Trophoblast cell (in vitro differentiated cells and primary cell): Measurements from ENCODE around the gene RTL10.

Experiments used
- DNase-seq, 2 donors: peaks; one replicate each; pipeline ENCODE4 v3.0.0-alpha.2; 2016
- H2AFZ ChIP-seq: 2 replicates; pipeline ENCODE4 v1.6.1; 2013; ENCODE audit warnings: low read length, moderate library complexity, mild to moderate bottlenecking; ENCODE audit not compliant: insufficient read depth, poor library complexity
- H2AK5ac ChIP-seq: 2 replicates; pipeline ENCODE4 v1.6.1; 2013; ENCODE audit warnings: mild to moderate bottlenecking, low read length
- H2BK120ac ChIP-seq: 2 replicates; pipeline ENCODE4 v1.6.1; 2013; ENCODE audit warnings: low read length, mild to moderate bottlenecking, moderate library complexity; ENCODE audit not compliant: insufficient read depth, poor library complexity
- H2BK12ac ChIP-seq: 2 replicates; pipeline ENCODE4 v1.6.1; 2013; ENCODE audit warnings: mild to moderate bottlenecking, low read length, moderate library complexity
- H2BK5ac ChIP-seq: 2 replicates; pipeline ENCODE4 v1.6.1; 2013; ENCODE audit warnings: low read length, low read depth, moderate library complexity, mild to moderate bottlenecking; ENCODE audit not compliant: poor library complexity
- H3K14ac ChIP-seq: 2 replicates; pipeline ENCODE4 v1.6.1; 2013; ENCODE audit warnings: mild to moderate bottlenecking, low read length
- H3K18ac ChIP-seq: 2 replicates; pipeline ENCODE4 v1.6.1; 2013; ENCODE audit warnings: mild to moderate bottlenecking, low read length
- H3K23ac ChIP-seq: 2 replicates; pipeline ENCODE4 v1.6.1; 2013; ENCODE audit warnings: low read length
- H3K27ac ChIP-seq: 2 replicates; pipeline ENCODE4 v1.5.1; 2013; ENCODE audit warnings: low read depth, mild to moderate bottlenecking, inconsistent platforms, low read length, moderate library complexity
- H3K27me3 ChIP-seq: 2 replicates; pipeline ENCODE4 v1.6.1; 2013; ENCODE audit warnings: inconsistent platforms, mild to moderate bottlenecking, low read length, moderate library complexity; ENCODE audit not compliant: insufficient read depth
- H3K36me3 ChIP-seq, 2 experiments: 1 replicate in 1 of 2; 2 replicates in 1 of 2; pipeline ENCODE4 v1.6.1; 2013; ENCODE audit warnings: low read length in 2 of 2, mild to moderate bottlenecking in 2 of 2, moderate library complexity in 1 of 2; ENCODE audit not compliant: insufficient read depth in 2 of 2, control insufficient read depth in 1 of 2
- H3K4ac ChIP-seq: 2 replicates; pipeline ENCODE4 v1.6.1; 2013; ENCODE audit warnings: low read depth, mild to moderate bottlenecking, low read length, moderate library complexity
- H3K4me1 ChIP-seq, 2 experiments: 1 replicate in 1 of 2; 2 replicates in 1 of 2; pipeline ENCODE4 v1.6.1; 2013; ENCODE audit warnings: low read length in 2 of 2, mild to moderate bottlenecking in 2 of 2, moderate library complexity in 1 of 2; ENCODE audit not compliant: insufficient read depth in 2 of 2, control insufficient read depth in 1 of 2
- H3K4me2 ChIP-seq: 2 replicates; pipeline ENCODE4 v1.6.1; 2013; ENCODE audit warnings: inconsistent platforms, mild to moderate bottlenecking, low read length, moderate library complexity
- H3K4me3 ChIP-seq: 2 replicates; pipeline ENCODE4 v1.5.1; 2013; ENCODE audit warnings: mild to moderate bottlenecking, low read depth, low read length, inconsistent platforms
- H3K79me1 ChIP-seq: one replicate; pipeline ENCODE4 v1.6.1; 2013; ENCODE audit warnings: low read length
- H3K79me2 ChIP-seq: 2 replicates; pipeline ENCODE4 v1.6.1; 2013; ENCODE audit warnings: low read length, mild to moderate bottlenecking; ENCODE audit not compliant: control insufficient read depth, insufficient read depth, poor library complexity
- H3K9ac ChIP-seq: 2 replicates; pipeline ENCODE4 v1.6.1; 2013; ENCODE audit warnings: mild to moderate bottlenecking, low read length
- H3K9me3 ChIP-seq: 2 replicates; pipeline ENCODE4 v1.6.1; 2013; ENCODE audit warnings: low read depth, mild to moderate bottlenecking, control low read depth, inconsistent platforms, low read length; ENCODE audit not compliant: insufficient read depth
- H4K12ac ChIP-seq: 2 replicates; pipeline ENCODE4 v1.6.1; 2013; ENCODE audit warnings: low read depth, mild to moderate bottlenecking, low read length, moderate library complexity
- H4K8ac ChIP-seq: 2 replicates; pipeline ENCODE4 v1.6.1; 2013; ENCODE audit warnings: low read depth, mild to moderate bottlenecking, low read length, moderate library complexity
- H4K91ac ChIP-seq: one replicate; pipeline ENCODE4 v1.6.1; 2013; ENCODE audit warnings: low read depth, mild to moderate bottlenecking, low read length, moderate library complexity
- WGBS: extraction: QIAGEN DNeasy Blood & Tissue Kit; methylation state at CpG from one replicate; pipeline ENCODE4 v1.1.7; 2013; ENCODE audit warnings: missing lambda C conversion rate; ENCODE audit not compliant: insufficient read length, insufficient coverage; ENCODE audit errors: extremely low coverage; 5-methylcytosine and 5-hydroxymethylcytosine counted together

Gene RTL10

GRCh38 chr22:19807161-19807913 is 47.3 kb downstream of the RTL10 start:
- Histone ChIP-seq H3K9me3 (peaks cover 2% of the 10 kb centered on the region), H3K36me3 (peaks cover 3 to 7% of the 10 kb centered on the region in 2 experiments), H3K9ac (no peak overlapping the region), H3K4me1 (peaks cover 6 to 7% of the 10 kb centered on the region in 2 experiments), H2BK5ac (no peak overlapping the region), H3K4ac (no peak overlapping the region), H3K23ac (no peak overlapping the region), H2AFZ (no peak overlapping the region), H3K18ac (no peak overlapping the region), H2BK120ac (no peak overlapping the region), H2AK5ac (no peak overlapping the region), H4K91ac (no peak overlapping the region), H3K4me3 (no peak overlapping the region), H3K79me2 (no peaks in the 10 kb centered on the region), H3K4me2 (no peak overlapping the region), H3K14ac (no peak overlapping the region), H4K12ac (no peak overlapping the region), H3K79me1 (no peaks in the 10 kb centered on the region), H3K27me3 (no peaks in the 10 kb centered on the region), H4K8ac (no peak overlapping the region), H2BK12ac (no peak overlapping the region), H3K27ac (no peak overlapping the region)
- WGBS = no CpG with 5 or more reads among the region's 15 CpGs
- no peak for DNase-seq

GRCh38 chr22:19806213-19807160 is 48.2 kb downstream of the RTL10 start:
- Histone ChIP-seq H4K91ac (no peak overlapping the region), H4K12ac (no peak overlapping the region), H3K79me2 (no peaks in the 10 kb centered on the region), H3K27ac (no peak overlapping the region), H3K4me1 (peaks cover 6 to 7% of the 10 kb centered on the region in 2 experiments), H2AK5ac (no peak overlapping the region), H3K4me3 (no peak overlapping the region), H2AFZ (no peak overlapping the region), H2BK5ac (no peak overlapping the region), H2BK12ac (no peak overlapping the region), H3K27me3 (no peaks in the 10 kb centered on the region), H3K4me2 (no peak overlapping the region), H3K9me3 (peaks cover 2% of the 10 kb centered on the region), H3K4ac (no peak overlapping the region), H3K36me3 (peaks cover 2 to 7% of the 10 kb centered on the region in 2 experiments), H2BK120ac (no peak overlapping the region), H4K8ac (no peak overlapping the region), H3K23ac (no peak overlapping the region), H3K9ac (no peak overlapping the region), H3K18ac (no peak overlapping the region), H3K14ac (no peak overlapping the region), H3K79me1 (no peaks in the 10 kb centered on the region)
- no CpG with 5 or more reads among the region's 38 CpGs for WGBS
- peak in 1 of 2 donors; percentile 30 for DNase-seq

DNA sequence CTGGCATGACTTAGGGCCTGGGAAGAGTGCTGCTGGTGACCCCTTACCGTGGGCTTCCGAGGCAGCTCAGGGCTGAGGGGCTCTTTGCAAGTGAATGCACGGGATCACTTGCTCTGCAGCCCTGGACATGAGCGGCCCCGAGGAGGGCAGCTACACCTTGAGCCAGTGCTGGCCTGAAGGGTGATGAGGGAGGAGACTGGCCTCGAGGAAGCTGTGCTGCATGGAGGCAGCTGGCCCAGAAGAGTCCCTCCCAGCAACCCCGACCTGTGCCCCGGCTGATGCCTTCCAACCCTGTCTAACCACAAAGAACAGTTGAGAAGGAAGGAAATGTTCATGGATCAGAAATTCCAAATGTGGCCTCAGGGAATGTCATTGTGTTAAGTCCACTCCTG is 48.9 kb downstream of the RTL10 start:
- no peak overlapping the region for H2AFZ ChIP-seq
- peaks cover 2 to 7% of the 10 kb centered on the region in 2 experiments for H3K36me3 ChIP-seq
- no peak overlapping the region for H2AK5ac ChIP-seq
- no peaks in the 10 kb centered on the region for H3K79me1 ChIP-seq
- H2BK120ac ChIP-seq = no peak overlapping the region
- H2BK5ac ChIP-seq = no peak overlapping the region
- H3K27me3 ChIP-seq = no peaks in the 10 kb centered on the region
- no peak overlapping the region for H3K4me3 ChIP-seq
- H3K4me2 ChIP-seq = no peak overlapping the region
- H3K4me1 ChIP-seq = peaks cover 2 to 7% of the 10 kb centered on the region in 2 experiments
- H3K14ac ChIP-seq = no peak overlapping the region
- H3K9ac ChIP-seq = peak overlapping the region; percentile 16
- H3K9me3 ChIP-seq = peaks cover 2% of the 10 kb centered on the region
- DNase-seq = peak in 1 of 2 donors; percentile 7
- no peak overlapping the region for H2BK12ac ChIP-seq
- H4K8ac ChIP-seq = no peak overlapping the region
- no peak overlapping the region for H3K23ac ChIP-seq
- no peaks in the 10 kb centered on the region for H3K79me2 ChIP-seq
- no peak overlapping the region for H4K91ac ChIP-seq
- H3K18ac ChIP-seq = no peak overlapping the region
- no peak overlapping the region for H3K27ac ChIP-seq
- H4K12ac ChIP-seq = no peak overlapping the region
- no peak overlapping the region for H3K4ac ChIP-seq
- no CpG with 5 or more reads among the region's 8 CpGs for WGBS
